GM18508 (cell line): Measurements from ENCODE around the gene MRI1.
"Not testable (repeated sequence)": the region's sequence is repeated elsewhere in the genome, so short reads cannot be mapped to it uniquely, and the experiment has no call there.

Source experiments
- ATAC-seq: cut with Tn5 transposase; IDR thresholded peaks from one replicate; pipeline ENCODE4 v1.9.1; 2021; ENCODE audit warnings: moderate number of reproducible peaks; ENCODE audit not compliant: insufficient read depth, unreplicated experiment

The MRI1 gene

DNA sequence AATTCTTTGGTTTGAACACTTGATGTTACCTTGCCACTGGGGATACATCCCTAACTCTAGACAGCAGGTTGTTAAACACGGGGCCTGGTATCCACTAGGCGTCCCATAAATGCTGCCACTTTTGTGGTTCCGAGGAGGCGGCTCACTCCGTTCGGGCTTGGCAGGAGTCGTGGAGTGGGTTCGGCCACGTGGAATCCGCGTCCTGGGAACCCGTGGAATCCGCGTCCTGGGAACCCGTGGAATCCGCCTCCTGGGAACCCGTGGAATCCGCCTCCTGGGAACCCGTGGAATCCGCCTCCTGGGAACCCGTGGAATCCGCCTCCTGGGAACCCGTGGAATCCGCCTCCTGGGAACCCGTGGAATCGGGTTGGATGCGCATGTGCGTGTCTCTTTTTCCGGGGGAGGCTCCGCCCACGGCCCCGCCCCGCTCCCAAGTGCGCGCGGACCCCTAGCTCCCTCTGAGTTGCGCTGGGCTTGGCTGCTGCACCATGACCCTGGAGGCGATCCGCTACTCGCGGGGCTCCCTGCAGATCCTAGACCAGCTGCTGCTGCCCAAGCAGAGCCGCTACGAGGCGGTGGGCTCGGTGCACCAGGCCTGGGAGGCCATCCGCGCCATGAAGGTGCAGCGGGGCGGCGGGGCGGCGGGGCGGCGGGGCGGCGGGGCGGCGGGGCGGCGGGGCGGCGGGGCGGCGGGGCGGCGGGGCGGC is at the start of gene MRI1:
MRI1 (plus strand) TSS at position 422 of the 707 bp plus-strand sequence; CDS start at position 489, 67 bp downstream.
- ATAC-seq, result no peak

DNA sequence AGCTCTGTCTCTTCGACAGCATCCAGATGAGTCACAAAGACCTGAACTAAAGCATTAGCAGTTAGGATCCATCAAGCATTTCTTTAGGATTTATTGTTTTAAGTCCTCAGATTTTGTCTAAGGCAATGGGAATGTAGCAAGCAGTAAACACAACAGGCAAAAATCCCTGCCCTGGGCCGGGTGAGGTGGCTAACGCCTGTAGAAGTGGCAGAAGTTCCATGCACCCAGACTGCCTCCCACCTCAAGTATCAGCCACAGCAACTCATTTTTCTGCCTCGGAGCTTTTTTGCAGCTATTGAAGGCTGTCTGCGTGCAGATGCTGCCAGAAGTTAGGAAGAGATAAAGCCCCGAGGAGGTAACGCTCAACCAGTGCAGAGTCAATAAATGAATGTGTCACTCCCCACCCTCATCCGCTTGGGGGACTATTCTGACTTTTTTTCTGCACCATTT is 47.1 kb upstream of the MRI1 start:
- ATAC-seq, result no peak

DNA sequence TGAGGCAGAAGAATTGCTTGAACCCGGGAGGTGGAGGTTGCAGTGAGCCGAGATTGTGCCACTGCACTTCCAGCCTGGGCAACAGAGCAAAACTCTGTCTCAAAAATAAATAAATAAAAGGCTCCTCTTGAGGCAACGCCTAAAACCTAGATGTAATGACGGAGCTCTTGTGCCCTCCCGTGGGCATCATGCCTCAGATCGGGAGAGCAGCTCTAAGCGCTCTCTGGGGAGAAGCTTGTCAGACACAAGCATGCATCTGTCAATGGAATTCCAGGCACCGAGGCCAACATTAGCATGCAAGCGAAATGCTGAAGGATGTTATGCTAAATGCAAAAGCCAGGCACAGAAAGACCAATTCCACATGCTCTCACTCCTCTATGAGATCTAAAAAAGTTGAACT is 45.6 kb upstream of the MRI1 start:
- no peak for ATAC-seq

DNA sequence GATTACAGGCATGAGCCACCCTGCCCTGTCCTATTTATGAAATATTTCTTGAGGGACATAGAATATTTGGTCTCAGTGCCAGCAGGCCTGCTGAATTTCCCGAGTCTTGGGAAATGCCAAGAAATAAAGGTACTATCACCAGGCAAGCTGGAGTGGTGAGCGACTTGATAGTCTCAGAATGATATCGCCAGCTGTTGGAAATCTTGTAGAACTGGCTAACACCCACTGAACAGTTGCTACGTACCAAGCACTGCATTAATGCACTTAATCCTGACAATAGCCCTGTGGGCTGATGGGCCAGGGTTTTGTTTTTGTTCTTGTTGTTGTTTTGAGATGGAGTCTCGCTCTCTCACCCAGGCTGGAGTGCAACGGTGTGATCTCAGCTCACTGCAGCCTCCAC is 42.2 kb upstream of the MRI1 start:
- no peak for ATAC-seq

DNA sequence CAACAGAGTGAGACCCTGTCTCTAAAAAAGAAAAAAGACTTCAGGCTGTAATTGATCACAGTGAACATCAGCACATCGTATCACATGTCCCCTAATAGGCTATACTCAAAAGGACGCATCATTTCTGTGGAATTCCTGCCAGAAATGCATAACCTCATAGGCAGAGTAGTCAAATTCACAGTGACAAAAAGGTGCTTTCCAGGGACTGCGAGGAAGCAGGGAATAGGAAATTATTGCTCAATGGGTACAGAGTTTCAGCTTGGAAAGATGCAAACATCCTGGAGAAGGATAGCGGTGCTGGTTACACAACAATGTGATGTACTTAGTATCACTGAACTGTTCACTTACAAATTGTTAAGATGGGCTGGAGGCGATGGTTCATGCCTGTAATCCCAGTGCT is 41.1 kb upstream of the MRI1 start:
- no peak for ATAC-seq

DNA sequence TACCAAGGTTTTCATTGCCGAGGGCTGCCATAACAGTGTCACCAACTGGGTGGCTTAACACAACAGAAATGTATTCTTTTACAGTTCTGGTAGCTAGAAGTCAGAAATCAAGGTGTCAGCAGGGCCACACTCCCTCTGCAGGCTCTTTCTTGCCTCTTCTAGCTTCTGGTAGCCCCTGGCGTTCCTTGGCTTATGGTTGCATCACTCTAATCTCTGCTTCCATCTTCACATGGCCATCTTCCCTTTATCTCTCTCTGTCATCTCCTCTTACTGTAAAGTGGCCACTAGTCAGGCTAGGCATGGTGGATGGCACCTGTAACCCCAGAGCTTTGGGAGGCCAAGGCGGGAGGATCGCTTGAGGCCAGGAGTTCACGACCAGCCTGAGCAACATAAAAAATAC is 38.0 kb upstream of the MRI1 start:
- ATAC-seq, result no peak

DNA sequence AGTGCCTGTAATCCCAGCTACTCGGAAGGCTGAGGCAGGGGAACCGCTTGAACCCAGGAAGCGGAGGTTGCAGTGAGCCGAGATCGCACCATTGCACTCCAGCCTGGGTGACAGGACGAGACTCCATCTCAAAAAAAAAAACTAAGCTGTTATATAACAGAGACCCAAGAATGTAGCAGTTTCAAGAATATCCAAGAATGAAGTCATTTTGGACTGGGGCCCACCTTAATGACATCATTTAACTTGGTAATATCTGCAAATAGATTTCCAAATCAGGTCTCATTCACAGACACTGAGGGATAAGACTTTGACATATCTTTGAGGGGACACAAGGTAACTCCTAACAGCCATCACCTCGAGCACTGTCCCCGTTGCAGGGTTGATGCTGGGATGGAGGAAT is 36.5 kb upstream of the MRI1 start:
- no peak for ATAC-seq

DNA sequence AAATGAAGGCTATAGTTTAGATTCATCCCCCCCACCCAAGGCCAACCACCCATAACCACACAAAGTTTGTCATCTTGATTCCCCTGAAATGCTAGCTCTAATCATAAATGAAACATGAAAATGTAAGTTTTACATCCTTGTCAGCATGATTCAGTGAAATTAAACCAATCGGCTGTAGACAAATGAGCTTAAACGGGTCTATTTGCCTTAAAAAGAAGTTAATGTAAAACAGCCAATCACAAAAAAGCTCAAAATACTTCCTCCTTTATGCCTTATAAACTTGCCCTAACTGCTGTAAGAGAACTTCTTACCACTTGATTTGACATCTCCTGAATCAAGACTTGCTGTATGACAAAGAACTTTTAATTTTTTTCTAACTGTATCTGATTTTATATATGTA is 34.5 kb upstream of the MRI1 start:
- ATAC-seq, result no peak

DNA sequence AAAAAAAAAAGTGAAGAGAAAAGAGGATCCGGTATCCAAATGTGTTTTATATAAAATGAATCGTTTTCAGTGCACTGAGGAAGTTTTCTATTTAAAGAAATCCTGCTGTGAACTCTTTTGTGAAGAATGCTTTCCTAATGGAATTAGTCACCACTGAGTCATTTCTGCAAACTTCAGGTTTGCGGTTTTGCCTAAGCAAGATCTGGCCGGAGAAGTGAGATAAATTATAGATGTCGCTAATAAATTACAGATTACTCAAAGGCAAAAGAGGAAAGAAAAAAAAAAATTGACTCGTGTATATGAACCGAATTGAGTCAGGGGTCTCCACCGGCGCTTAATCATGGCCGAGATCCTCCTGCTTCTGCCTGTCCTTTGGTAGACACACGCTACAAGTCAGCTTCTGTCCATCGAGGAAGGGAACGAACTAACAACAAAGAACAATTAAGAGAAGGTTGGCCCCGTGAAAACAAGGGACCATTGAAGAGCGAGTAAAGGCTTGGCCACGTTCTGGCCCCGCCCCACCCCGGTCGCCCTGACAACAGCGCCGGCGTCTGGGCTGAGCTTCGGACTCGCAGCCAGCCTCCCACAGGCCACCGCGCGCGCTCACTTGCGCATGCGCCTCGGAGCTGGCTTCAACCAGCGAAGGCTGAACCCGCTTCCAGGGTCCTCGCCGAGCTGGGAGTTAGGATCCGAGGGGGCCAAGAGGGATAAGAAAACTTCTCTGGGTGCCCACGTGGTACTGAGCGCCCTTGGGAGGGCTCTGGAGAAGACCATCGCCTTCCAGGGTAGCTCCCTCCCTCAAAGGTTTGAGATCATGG is 33.0 kb upstream of the MRI1 start:
- peak; percentile 60 for ATAC-seq

DNA sequence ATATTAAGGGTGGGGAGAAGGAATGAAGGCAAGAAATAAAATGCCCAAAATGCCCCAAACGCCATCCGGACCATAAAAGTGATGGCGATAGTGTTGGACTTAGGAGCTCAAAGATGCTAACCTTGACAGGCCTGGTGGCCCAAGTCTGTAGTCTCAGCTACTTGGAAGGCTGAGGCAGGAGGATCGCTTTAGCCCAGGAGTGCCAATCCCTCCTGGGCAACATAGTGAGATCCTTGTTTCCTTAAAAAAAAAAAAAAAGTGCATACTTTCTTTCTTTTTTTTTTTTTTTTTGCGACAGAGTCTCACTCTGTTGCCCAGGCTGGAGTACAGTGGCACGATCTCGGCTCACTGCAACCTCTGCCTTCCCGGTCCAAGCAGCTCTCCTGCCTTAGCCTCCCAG is 32.0 kb upstream of the MRI1 start:
- no peak for ATAC-seq

DNA sequence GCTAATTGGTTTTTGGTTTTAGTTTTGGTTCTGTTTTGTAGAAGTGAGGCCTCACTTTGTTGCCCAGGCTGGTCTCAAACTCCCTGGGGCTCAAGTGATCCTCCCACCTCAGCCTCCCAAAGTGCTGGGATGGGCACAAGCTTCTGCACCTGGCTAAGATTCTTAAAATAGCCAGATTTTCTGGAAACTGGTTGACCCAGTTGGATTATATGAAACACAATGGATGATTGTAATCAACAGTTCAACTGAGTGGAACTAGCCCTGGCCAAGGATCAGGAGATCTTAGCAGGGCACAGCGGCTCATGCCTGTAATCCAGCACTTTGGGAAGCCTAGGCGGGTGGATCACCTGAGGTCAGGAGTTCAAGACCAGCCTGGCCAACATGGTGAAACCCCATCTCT is 29.6 kb upstream of the MRI1 start:
- no peak for ATAC-seq

DNA sequence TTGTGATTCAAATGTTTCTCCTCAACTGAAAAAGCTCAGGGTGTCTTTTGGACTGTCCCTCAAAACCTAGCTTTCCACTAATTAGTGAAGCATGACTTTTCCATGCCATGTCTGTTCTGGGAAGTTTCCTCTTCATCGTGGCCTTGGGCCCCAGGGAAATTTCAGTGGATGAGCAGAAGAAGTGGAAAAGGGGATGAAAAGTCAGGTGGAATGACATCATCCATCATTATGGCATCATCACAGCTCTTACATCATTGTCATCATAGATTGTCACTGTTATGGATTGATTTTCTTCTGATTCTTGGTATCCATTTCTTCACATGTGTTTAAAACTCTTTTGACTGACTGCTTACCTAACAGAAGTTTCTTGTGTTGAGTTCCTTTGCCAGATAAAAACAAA is 26.2 kb upstream of the MRI1 start:
- no peak for ATAC-seq

DNA sequence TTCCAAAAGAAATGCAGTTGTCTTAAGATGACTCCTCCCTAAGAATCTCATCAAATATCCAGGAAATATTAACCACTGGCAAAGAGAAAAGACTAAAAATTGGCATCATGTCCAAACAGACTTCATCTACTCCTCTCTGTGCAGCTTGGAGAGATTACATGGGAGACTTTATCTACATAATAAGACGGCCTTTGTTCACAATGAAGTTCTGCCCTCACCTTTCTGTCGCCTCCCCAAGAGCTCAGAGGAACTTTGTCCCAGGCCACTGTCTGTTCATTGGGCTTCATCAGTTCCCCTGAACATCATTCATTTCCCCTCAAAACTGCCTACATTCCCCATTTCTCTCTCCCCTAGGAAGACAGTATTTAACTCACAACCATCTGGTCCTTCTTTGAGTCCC is 22.4 kb upstream of the MRI1 start:
- ATAC-seq, result no peak

DNA sequence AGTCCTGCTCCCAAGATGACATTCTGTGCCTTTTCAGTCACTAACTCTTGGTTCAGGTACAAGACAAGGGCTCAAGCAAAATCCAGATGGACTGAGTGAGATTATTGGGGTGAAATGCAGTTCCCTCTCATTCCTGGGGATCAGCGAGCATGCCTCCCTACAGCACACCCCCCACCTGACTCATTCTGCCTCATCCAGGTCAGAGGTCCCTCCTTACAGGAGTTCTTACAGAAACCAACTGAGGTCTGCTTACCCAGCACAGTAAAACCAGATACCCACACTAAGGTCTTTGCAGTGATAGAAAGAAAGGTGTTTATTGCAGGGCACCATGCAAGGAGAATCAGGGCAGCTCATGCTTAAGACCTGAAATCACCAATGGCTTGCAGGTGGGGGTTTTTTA is 21.6 kb upstream of the MRI1 start:
- ATAC-seq, result no peak

DNA sequence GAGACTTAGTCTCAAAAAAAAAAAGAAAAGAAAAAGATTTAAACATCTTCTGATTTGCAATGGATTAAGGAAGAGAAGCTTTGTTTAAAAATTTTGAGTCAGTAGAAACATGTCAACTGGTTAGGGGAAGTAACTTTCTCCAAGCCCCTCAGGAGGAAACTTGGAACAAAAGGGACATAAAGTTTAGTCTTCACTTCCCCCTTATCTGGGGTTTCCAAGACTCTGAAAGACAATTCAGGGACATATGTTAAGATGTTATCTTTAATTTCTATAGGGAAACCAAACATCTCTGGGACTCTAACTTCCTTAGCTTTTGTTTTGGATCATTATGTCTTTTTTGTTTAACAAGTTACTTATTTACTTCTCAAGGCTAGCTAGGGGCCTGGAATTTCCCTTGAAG is 20.1 kb upstream of the MRI1 start:
- no peak for ATAC-seq

DNA sequence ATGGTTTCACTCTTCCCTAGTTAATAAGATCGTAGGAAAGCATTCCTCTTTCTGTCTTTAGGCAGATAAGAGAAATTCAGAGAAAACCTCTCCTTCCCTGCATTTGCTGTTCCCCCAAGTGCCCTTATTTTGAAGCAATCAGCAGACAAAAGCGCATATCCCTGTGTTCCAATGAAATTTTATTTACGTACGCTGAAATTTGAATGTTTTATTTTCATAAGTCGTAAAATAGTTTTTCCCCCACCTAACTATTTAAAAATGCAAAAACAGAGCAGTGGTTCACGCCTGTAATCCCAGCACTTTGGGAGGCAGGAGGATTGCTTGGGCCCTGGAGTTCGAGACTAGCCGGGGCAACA is 17.2 kb upstream of the MRI1 start:
- no peak for ATAC-seq

DNA sequence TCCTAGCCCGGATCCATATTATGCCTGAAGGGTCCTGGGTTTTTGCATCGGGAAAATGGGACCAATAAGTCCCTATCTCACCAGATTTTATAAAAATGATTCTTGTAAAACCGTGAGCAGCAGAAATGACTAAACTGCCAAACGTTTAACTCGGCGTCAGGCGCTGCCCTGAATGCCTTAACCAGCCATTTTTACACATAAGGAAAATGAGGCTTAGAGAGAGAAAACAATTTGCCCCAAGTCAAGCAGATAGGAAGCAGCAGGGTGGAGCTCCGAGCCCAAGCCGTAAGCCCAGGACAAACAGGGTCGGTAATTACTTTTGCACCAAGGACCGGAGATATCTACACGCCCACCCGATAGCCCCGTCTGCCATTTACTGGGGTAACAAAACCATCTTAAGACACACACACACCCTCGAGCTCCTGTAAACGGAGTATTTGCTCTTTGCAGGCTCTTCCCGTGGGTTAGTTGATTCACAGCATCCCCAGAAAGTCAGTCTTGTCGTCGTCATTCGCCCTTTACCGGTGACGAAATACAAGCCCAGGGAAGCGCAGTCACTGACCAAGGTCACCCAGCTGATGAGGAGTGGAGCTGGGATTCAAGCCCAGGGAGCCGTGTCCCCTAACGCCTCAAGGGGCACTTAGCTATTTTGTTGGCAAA is 16.0 kb upstream of the MRI1 start:
- no peak for ATAC-seq

DNA sequence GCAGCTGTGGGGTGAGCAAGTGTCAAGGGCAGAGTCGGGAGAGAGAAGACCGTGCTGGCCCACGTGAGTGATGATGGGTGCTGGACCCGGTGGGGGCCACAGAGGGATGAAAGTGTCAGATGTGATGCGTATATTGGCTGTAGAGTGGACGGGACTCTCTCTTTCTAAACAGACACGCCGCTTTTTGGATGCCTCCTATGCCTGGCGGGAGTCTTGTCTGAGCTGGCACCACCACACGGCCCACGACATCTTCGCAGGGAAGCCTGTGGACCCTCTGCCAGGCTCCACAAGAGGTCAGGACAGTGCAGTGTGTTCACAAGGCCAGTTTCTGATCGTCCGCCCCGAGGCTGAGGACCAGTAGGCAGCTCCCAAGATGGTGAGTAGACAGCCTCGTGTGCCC is 12.9 kb upstream of the MRI1 start:
- no peak for ATAC-seq

DNA sequence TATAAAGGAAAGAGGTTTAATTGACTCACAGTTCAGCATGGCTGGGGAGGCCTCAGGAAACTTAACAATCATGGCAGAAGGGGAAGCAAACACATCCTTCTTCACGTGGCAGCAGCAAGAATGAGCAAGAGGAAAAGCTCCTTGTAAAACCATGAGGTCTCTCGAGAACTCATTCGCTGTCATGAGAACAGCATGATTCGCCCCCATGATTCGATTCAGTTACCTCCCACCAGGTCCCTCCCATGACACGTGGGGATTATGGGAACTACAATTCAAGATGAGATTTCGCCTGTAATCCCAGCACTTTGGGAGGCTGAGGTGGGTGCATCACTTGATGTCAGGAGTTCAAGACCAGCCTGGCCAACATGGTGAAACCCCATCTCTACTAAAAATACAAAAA is 10.7 kb upstream of the MRI1 start:
- not testable (repeated sequence) for ATAC-seq

DNA sequence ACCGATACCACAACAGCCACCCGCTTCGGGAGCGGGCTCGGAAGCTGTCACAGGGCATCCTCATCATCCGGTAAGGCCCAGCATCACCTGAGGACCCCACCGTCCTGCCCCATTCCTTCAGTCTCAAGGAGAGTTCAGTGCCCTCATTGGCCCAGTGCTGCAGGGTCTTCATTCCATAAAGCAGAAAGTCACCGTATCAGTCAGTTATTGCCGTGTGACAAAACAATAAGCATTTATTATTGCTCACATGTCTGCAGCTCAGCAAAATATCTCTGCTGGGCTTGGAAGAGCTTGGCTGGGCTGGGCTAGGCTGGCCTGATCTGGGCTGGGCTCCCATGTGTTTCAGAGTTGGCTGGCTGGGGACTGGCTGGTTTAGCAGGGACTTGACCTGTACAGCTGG is 8.1 kb upstream of the MRI1 start:
- no peak for ATAC-seq
